DND-41 (cell line): ENCODE measurements around the gene ERGIC3.

Source experiments
- EZH2 ChIP-seq: IDR thresholded peaks from 3 replicates; pipeline ENCODE4 v1.6.1; 2012; ENCODE audit warnings: borderline replicate concordance, low read depth, mild to moderate bottlenecking, moderate library complexity, low read length, inconsistent platforms; ENCODE audit not compliant: severe bottlenecking
- TF ChIP-seq, protein P1 (sequence below): IDR thresholded peaks from 2 replicates; pipeline ENCODE4 v1.5.1; 2012; ENCODE audit warnings: borderline replicate concordance, low read length, moderate library complexity, mild to moderate bottlenecking; ENCODE audit not compliant: poor library complexity, severe bottlenecking; ENCODE audit errors: extremely low read depth

DNA sequence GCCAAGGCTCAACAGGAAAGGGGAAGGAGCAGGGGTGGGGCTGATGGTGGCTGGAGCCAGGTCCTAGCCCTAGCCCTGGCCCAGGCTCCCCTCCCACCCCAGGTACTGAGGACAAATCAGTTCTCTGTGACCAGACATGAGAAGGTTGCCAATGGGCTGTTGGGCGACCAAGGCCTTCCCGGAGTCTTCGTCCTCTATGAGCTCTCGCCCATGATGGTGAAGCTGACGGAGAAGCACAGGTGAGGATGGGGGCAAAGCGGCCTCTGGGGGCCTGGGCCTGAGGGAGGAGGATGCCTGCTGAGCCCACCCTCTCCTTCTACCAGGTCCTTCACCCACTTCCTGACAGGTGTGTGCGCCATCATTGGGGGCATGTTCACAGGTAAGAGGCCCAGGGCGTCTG is 15.0 kb downstream of the ERGIC3 start:
- TF ChIP-seq, protein P1, sequence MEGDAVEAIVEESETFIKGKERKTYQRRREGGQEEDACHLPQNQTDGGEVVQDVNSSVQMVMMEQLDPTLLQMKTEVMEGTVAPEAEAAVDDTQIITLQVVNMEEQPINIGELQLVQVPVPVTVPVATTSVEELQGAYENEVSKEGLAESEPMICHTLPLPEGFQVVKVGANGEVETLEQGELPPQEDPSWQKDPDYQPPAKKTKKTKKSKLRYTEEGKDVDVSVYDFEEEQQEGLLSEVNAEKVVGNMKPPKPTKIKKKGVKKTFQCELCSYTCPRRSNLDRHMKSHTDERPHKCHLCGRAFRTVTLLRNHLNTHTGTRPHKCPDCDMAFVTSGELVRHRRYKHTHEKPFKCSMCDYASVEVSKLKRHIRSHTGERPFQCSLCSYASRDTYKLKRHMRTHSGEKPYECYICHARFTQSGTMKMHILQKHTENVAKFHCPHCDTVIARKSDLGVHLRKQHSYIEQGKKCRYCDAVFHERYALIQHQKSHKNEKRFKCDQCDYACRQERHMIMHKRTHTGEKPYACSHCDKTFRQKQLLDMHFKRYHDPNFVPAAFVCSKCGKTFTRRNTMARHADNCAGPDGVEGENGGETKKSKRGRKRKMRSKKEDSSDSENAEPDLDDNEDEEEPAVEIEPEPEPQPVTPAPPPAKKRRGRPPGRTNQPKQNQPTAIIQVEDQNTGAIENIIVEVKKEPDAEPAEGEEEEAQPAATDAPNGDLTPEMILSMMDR = no peak
- TF ChIP-seq EZH2 = no peak
